GM21737 (cell line): ENCODE measurements around the gene RNF224.
"Not testable (repeated sequence)": the region's sequence is repeated elsewhere in the genome, so short reads cannot be mapped to it uniquely, and the experiment has no call there.

ENCODE experiments used
- ATAC-seq: cut with Tn5 transposase; IDR thresholded peaks from one replicate; pipeline ENCODE4 v1.9.1; 2021; ENCODE audit warnings: mild to moderate bottlenecking, moderate library complexity; ENCODE audit not compliant: unreplicated experiment

The RNF224 gene

GRCh38 chr9:137236936-137237421 lies 9.7 kb downstream of the RNF224 start:
- no peak for ATAC-seq

GRCh38 chr9:137237759-137238726 lies 10.7 kb downstream of the RNF224 start:
- no peak for ATAC-seq

GRCh38 chr9:137239541-137240200 lies 12.4 kb downstream of the RNF224 start:
- ATAC-seq, result not testable (repeated sequence)

GRCh38 chr9:137240318-137240840 lies 13.1 kb downstream of the RNF224 start:
- peak; percentile 25 for ATAC-seq

GRCh38 chr9:137240841-137241489 lies 13.7 kb downstream of the RNF224 start, which contains the start of gene TUBB4B:
TUBB4B (plus strand) TSS chr9:137241287; CDS start chr9:137241361, 74 bp downstream.
- ATAC-seq, result peak; percentile 62

- no peak for ATAC-seq
These were observed 14.4 kb downstream of the RNF224 start for GRCh38 chr9:137241490-137242268.

GRCh38 chr9:137242269-137243203 lies 15.2 kb downstream of the RNF224 start:
- no peak for ATAC-seq

- not testable (repeated sequence) for ATAC-seq
These were observed 15.9 kb downstream of the RNF224 start for GRCh38 chr9:137243266-137243625.

- no peak for ATAC-seq
These were observed 16.6 kb downstream of the RNF224 start for GRCh38 chr9:137243626-137244485.

- ATAC-seq, result no peak
These were observed 17.5 kb downstream of the RNF224 start for GRCh38 chr9:137244486-137245449.

- ATAC-seq, result no peak
These were observed 18.4 kb downstream of the RNF224 start for GRCh38 chr9:137245450-137246421.

GRCh38 chr9:137247135-137247915 lies 20.0 kb downstream of the RNF224 start:
- ATAC-seq, result no peak

GRCh38 chr9:137247916-137248175 lies 20.5 kb downstream of the RNF224 start:
- ATAC-seq, result no peak

- no peak for ATAC-seq
These were observed 23.3 kb downstream of the RNF224 start for GRCh38 chr9:137250329-137251193.

- ATAC-seq, result no peak
These were observed 23.8 kb downstream of the RNF224 start, which contains the start of gene STPG3 for GRCh38 chr9:137251194-137251461. STPG3 (plus strand) TSS chr9:137251286; CDS start chr9:137251287, 1 bp downstream.
